HG02571 (cell line): ENCODE measurements around the gene CCNK.
A peak's percentile ranks its signal among the peaks of the same experiment; 100 is the strongest.

Experiments
- ATAC-seq: cut with Tn5 transposase; IDR thresholded peaks from one replicate; pipeline ENCODE4 v1.9.1; 2021; ENCODE audit warnings: mild to moderate bottlenecking, moderate library complexity; ENCODE audit not compliant: unreplicated experiment

CCNK gene

DNA sequence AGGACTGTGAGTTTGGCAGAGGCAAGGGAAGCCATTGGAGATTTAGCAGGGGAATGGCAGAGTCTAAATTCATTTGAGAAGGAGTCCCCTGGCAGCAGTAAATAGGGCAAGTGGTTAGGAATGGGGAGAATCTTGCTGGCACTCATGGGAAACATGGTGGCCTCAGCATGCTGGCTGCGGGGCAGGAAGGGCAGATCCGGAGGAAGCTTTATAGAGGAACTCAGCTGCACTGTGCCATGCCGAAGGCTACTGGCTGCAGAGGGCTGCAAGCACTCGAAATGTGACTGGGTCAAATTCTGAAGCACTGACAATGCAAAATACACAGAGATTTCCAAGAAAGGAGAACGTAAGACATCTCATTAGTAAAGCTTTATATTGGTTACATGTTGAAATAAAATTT, 23.9 kb downstream of the CCNK start:
- ATAC-seq, result no peak

DNA sequence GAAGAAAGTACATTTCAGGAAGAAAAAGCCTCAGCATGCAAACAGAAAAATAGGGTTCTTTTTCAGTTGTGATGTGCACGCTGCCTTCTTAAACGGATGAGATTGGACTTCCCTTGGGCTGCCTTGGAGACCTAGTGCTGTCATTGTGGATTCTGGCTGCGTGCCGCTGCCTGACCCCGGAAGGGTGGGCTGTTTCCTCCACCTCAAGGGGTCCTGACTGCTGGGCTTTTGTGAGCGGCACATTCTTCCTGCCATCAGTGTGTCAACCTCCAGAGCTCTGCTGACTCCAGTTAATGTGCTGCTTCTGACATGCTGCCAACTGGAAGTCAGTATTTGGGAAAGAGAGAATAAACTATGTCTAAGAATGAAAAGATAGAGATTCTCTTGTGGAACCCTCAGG, 25.1 kb downstream of the CCNK start:
- no peak for ATAC-seq

DNA sequence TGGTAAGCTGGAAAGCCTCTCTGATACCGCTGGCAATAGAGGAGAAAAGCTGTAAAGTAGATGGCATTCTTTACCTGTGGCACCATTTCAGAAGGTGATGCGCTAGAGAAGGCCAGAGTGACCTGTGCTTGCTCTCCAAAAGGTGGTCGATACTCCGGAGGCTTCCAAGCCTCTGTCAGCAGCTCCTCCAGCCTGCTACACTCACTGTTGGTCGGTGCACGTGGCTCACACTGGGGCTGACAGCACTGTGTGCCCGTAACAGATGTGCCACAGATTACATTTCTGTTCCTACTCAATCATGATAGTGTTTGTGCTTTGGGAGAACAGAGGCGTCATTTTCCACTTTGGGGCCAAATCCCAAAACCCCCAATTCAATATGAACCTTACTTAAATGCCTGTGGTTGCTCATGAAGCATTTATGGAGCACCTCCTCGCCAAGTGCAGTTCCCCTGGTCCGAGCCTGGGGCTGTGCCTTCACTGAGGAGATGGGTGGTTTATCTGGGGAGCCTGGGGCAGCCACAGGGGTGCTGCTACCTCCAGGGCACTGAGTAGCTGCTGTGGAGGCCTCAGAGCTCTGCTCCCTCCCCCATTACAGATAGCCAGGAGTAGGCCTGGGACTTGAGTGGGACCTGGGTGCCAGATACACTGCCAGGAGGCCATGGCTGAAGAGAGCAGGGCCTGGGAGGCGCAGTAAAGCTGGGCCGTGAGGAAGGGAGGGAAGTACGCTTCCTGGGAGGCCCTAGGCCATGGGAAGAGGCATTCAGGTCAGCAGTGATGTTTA, 26.8 kb downstream of the CCNK start:
- no peak for ATAC-seq

DNA sequence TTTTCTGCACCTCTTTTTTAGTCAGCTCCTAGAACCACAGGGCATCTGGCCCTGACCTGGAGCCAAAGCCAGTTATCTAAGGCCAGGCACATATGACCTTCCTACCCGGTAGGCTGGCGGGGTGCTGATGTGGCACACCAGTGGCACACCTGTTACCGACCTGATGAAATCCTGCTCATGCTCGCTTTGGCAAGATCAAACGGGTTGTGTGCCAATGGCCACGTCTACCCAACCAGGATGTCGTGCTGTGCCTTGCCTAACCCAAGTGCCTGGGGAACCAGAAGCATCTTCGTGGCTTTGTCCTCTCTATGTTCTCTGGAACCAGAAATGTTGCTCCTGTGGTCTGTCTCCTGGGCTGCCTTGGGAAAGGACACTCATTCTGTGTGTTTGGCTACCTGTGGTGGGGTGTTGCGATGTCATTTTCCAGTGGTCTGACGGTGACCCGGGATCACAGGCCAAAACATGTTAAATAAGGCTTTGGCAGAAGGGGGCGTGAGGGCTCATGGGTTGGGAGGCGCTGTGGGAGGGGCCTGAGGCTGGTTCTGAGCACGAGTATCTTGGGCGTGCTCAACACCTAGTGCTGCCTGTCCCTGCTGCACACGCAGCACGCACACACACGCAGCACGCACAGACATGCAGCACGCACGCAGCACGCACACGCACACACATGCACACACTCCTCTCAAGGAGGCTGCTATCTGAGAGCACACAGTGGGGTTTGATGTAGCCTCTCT, 27.9 kb downstream of the CCNK start:
- no peak for ATAC-seq

- no peak for ATAC-seq
These were observed 28.8 kb downstream of the CCNK start for GRCh38 chr14:99509871-99510555.

DNA sequence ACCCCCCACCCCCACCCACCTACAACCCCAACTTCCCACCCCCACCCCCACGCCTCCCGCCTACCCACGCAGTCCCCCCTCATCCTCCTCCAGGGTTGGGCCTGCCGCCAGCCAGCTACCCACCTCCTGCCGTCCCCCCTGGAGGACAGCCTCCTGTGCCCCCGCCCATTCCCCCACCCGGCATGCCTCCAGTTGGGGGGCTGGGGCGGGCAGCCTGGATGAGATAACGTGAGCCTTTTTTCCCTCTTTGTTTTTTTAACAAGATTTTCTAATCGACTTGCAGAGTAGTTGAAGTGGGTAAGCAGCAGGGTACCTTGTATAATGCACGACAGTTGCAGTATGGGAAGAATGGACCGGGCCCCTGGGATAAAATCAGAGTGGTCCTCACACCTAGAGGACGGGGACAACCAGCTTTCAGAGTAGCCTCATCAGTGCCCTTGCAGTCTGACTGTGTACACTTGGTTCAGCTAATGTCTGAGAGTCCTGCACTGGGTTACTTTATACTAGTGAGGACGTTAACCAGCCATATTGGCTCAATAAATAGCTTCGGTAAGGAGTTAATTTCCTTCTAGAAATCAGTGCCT, 29.4 kb downstream of the CCNK start:
- ATAC-seq, result no peak

- ATAC-seq, result no peak
These were observed 30.4 kb downstream of the CCNK start for GRCh38 chr14:99511421-99512109.

DNA sequence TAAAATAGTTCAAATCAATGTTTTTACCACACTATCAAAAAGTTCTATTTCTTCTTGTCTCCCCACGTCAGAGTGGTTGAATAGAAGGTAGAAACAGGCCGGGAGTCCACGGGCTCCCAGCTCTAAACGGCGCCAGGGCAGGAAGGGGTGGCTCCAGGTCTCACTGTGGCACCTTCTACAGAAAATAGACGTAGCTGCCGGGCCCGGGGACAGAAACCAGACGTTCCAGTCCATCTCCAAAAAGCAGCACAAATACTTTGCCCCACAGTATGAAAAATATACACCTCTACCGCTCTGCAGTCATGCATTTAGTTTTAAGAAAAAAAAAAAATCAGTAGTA, 30.9 kb downstream of the CCNK start:
- no peak for ATAC-seq

- no peak for ATAC-seq
These were observed 31.5 kb downstream of the CCNK start for GRCh38 chr14:99512571-99513182.

DNA sequence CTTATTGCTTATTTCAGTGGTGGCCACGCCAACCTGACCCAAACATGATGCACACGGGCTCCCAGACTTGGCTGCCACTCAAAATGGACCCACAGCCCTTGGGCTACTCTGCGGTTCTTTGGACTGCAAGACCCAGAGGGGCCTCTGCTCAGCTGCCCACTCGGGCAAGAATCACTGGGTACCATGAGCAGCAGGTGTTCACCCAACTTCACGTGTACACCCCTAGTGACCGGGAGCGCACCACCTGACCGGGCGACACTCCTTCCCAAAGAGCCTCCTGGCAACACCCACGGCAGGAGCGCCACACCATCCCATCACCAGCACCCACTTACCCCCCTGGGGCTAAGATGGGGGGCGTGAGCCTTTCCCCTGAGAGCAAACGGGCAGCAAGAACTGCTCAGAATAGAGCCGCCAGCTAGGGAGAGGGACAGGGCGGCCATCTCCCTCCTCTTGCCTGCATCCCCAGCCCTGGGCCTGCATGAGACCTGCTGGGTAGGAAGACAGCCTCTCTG, 32.0 kb downstream of the CCNK start:
- no peak for ATAC-seq

GRCh38 chr14:99513946-99514551, 32.8 kb downstream of the CCNK start:
- no peak for ATAC-seq

DNA sequence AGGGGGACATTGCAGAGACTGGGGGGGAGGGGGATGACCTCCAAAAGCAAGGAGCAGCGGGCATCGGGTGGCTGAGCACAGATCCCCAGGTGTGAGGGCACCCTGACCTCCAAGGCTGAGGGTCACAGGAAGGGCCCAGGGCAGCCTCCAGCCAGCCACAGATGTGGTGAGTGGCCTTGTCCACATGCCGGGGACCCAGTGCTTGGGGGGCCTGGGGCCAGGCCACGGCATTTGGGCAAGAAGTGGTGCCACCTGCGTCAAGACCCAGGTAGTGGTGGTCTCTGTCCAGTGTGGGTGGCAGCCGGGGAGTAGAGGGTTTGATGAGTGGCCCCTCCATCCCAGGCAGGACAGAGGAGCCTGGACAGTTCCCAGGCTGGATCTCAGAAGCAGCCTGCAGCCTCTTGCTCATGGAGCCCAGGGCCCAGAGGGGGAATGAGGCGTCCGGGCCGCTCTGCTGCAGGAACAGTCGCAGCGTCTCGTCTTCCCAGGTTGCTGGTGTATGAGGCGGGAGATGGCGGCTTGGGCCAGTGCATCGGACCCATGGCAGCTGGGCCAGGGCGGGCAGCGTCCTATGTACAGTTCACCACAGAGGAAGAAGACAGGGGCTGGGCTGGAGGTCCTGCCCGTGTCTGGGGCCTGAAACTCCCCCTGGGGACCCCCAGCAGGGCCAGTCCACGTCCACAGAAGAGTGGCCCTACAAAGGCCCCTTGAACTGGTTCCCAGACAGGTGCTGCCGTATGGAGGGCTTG, 33.5 kb downstream of the CCNK start:
- no peak for ATAC-seq

GRCh38 chr14:99515301-99516155, 34.3 kb downstream of the CCNK start:
- no peak for ATAC-seq

- ATAC-seq, result no peak
These were observed 35.1 kb downstream of the CCNK start for GRCh38 chr14:99516156-99516870.

DNA sequence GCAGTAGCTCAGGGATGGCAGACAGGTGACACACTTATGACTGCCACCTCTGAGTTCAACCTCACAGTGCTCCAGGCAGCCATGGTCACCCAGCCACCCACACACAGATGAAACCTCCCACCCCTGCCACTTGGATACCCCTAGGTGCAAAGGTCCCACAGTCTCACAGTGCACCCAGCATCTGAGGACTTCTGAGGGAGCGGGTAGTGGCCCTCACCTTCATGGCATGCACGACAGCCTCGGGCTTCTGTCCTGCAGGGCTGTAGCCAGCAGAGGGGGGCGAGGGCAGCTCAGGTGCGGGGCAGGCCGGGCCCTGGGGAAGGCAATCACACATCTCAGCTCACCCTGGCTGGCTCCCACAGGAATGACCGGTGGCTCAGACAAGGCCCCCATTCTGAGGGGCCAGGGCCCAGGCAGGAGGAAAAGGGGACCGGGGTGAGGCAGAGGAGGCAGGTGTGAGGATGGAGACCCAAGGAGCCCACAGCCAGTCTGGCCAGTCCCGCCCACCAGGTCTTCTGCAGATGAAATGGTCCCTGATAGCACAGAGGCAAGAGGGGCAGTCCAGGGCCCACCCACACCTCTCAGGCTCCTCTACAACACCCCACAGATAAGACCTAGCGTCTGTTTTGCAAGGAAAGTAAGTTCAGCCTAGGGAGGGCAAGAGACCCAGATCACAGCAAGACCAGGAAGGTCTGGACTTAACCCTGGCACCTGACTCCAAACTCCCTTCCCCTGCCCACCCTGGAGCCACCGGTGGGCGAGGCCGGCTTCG, 35.8 kb downstream of the CCNK start:
- no peak for ATAC-seq

GRCh38 chr14:99517643-99518381, 36.6 kb downstream of the CCNK start:
- peak; percentile 11 for ATAC-seq
